ENCODE data around the gene CCDC102B. TPM values are rescaled to one million over a fixed set of nuclear protein-coding genes. Genes with fewer than 3 reads are reported as not detected.

Gene CCDC102B
- total and polyA plus RNA-seq, 4 donors, result 7.1 to 78.8 (median 19.9) TPM

- Histone ChIP-seq H3K9me3 (ENCODE audit: control insufficient read depth in 4 of 4, insufficient read depth in 3 of 4, low read length in 3 of 4) (no peaks in the 10 kb centered on the region), H3K9ac (ENCODE audit: insufficient read depth in 1 of 2, low read length in 2 of 2) (no peak overlapping the region), H3K27me3 (ENCODE audit: control insufficient read depth in 3 of 3, insufficient read depth in 3 of 3, low read length in 2 of 3) (no peaks in the 10 kb centered on the region), H3K4me1 (ENCODE audit: control insufficient read depth in 5 of 5, insufficient read depth in 5 of 5, low read length in 5 of 5) (peaks cover 0 to 4% (median 0%) of the 10 kb centered on the region in 5 donors), H3K4me3 (no peak overlapping the region), H3K27ac (ENCODE audit: low read depth in 1 of 2, low read length in 1 of 2) (no peak overlapping the region), H3K36me3 (ENCODE audit: control insufficient read depth in 4 of 4, insufficient read depth in 4 of 4, low read length in 4 of 4) (no peaks in the 10 kb centered on the region)
- TF ChIP-seq CTCF (IDR thresholded peaks at IDR 0.05; ENCODE audit: control extremely low read depth, extremely low read depth), result no peak
- WGBS, 2 donors, result 80 to 86% methylated on average over 4 of the region's 4 CpGs
- ATAC-seq (ENCODE audit: insufficient read depth, low FRiP score) (no peak), DNase-seq (no peak)
Measured at GRCh38 chr18:68948622-68949021, 150.7 kb downstream of the CCDC102B start.

- Histone ChIP-seq H3K9me3 (ENCODE audit: control insufficient read depth in 4 of 4, insufficient read depth in 3 of 4, low read length in 3 of 4) (no peaks in the 10 kb centered on the region), H3K9ac (ENCODE audit: insufficient read depth in 1 of 2, low read length in 2 of 2) (no peak overlapping the region), H3K27ac (ENCODE audit: low read depth in 1 of 2, low read length in 1 of 2) (no peak overlapping the region), H3K36me3 (ENCODE audit: control insufficient read depth in 4 of 4, insufficient read depth in 4 of 4, low read length in 4 of 4) (no peaks in the 10 kb centered on the region), H3K4me1 (ENCODE audit: control insufficient read depth in 5 of 5, insufficient read depth in 5 of 5, low read length in 5 of 5) (no peaks in the 10 kb centered on the region), H3K27me3 (ENCODE audit: control insufficient read depth in 3 of 3, insufficient read depth in 3 of 3, low read length in 2 of 3) (no peaks in the 10 kb centered on the region), H3K4me3 (no peak overlapping the region)
- no peak for TF ChIP-seq CTCF (IDR thresholded peaks at IDR 0.05; ENCODE audit: control extremely low read depth, extremely low read depth)
- DNase-seq (no peak), ATAC-seq (ENCODE audit: insufficient read depth, low FRiP score) (no peak)
- WGBS, 2 donors, result 58 to 69% methylated on average over 2 of the region's 2 CpGs
Measured at GRCh38 chr18:68954738-68955137, 156.9 kb downstream of the CCDC102B start.

GRCh38 chr18:68956650-68957049 is 158.8 kb downstream of the CCDC102B start:
- Histone ChIP-seq H3K27ac (ENCODE audit: low read depth in 1 of 2, low read length in 1 of 2) (no peak overlapping the region), H3K9me3 (ENCODE audit: control insufficient read depth in 4 of 4, insufficient read depth in 3 of 4, low read length in 3 of 4) (no peaks in the 10 kb centered on the region), H3K27me3 (ENCODE audit: control insufficient read depth in 3 of 3, insufficient read depth in 3 of 3, low read length in 2 of 3) (no peaks in the 10 kb centered on the region), H3K36me3 (ENCODE audit: control insufficient read depth in 4 of 4, insufficient read depth in 4 of 4, low read length in 4 of 4) (no peaks in the 10 kb centered on the region), H3K4me3 (no peak overlapping the region), H3K4me1 (ENCODE audit: control insufficient read depth in 5 of 5, insufficient read depth in 5 of 5, low read length in 5 of 5) (no peaks in the 10 kb centered on the region), H3K9ac (ENCODE audit: insufficient read depth in 1 of 2, low read length in 2 of 2) (no peak overlapping the region)
- no peak for DNase-seq
- no peak for TF ChIP-seq CTCF (IDR thresholded peaks at IDR 0.05; ENCODE audit: control extremely low read depth, extremely low read depth)
- no peak for ATAC-seq (ENCODE audit: insufficient read depth, low FRiP score)
- WGBS, 2 donors, result 49 to 50% methylated on average over 2 of the region's 2 CpGs

GRCh38 chr18:68960355-68960754 is 162.5 kb downstream of the CCDC102B start:
- no peak overlapping the region for H3K27ac ChIP-seq (ENCODE audit: low read depth in 1 of 2, low read length in 1 of 2)
- no peaks in the 10 kb centered on the region for H3K36me3 ChIP-seq (ENCODE audit: control insufficient read depth in 4 of 4, insufficient read depth in 4 of 4, low read length in 4 of 4)
- DNase-seq (peak in 1 of 3 donors; percentile 20), ATAC-seq (ENCODE audit: insufficient read depth, low FRiP score) (no peak)
- H3K27me3 ChIP-seq (ENCODE audit: control insufficient read depth in 3 of 3, insufficient read depth in 3 of 3, low read length in 2 of 3), result no peaks in the 10 kb centered on the region
- no peaks in the 10 kb centered on the region for H3K9me3 ChIP-seq (ENCODE audit: control insufficient read depth in 4 of 4, insufficient read depth in 3 of 4, low read length in 3 of 4)
- no peak overlapping the region for H3K4me3 ChIP-seq
- H3K9ac ChIP-seq (ENCODE audit: insufficient read depth in 1 of 2, low read length in 2 of 2), result no peak overlapping the region
- 68 to 77% methylated on average over 3 of the region's 3 CpGs for WGBS, 2 donors
- no peak for TF ChIP-seq CTCF (IDR thresholded peaks at IDR 0.05; ENCODE audit: control extremely low read depth, extremely low read depth)
- no peaks in the 10 kb centered on the region for H3K4me1 ChIP-seq (ENCODE audit: control insufficient read depth in 5 of 5, insufficient read depth in 5 of 5, low read length in 5 of 5)
